Measurements from ENCODE around the gene NEIL3.

DNA sequence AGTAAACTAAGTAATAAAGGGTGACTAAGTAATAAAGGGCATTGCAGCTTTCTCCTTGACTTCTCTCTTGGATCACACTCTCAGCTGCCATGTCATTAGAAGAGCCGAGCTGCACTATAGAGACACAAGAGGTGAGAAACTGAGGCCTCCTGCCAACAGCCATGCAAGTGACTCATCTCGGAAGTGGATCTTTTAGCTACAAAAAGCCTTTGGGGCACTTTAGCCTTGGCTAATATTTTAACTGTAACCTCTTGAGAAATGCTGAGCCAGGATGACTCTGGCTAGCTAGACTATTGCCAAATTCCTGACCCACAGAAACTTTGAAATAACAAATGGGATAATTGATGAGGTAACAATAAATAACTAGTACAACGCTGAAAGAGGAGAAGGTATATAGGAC lies 1.5 kb upstream of the NEIL3 start:
- no peak for TF ChIP-seq CTCF (IDR thresholded peaks at IDR 0.05)
- no peak for TF ChIP-seq POLR2A (IDR thresholded peaks at IDR 0.05)
- no peak for TF ChIP-seq POLR2AphosphoS5 (IDR thresholded peaks at IDR 0.05)
- no peak for TF ChIP-seq EP300 (IDR thresholded peaks at IDR 0.05)
